ENCODE results near the gene THAP7.
A peak's percentile ranks its signal among the peaks of the same experiment; 100 is the strongest.

Gene THAP7

DNA sequence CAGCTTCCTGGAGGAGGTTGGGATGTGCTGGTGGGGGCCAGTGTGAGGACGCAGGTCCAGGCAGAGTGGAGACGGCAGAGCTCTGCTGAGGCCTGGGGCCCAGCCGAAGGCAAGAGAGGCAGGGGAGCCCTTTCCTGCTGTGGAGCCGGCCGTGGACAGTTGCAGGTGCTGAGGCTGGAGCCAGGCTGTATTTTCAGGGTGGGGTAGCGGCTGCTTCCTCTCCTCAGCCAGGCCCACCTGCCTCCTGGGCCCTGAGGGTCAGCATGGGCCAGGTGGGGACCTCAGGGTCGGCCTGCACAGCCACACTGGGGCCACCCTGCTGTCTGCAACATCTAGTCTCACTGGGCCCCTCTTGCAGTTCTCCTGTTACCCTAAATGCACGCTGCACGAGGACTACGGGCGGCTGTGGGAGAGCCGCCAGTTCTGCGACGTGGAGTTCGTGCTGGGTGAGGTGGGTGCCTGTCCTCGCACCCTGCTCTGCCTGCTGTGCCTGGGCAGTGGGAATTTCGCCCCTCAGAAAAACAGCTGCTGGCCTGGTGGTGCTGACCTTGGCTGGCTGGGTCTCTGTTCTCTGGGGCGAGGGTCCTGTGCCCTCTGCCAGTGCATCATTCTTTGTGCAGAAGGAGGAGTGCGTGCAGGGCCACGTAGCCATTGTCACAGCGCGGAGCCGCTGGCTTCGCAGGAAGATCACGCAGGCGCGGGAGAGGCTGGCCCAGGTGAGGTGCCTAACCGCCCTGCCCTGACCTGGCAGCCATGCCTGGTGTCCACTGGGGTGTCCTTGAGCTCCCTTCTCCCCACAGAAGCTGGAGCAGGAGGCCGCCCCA lies 8.4 kb downstream of the THAP7 start:
- no peak for DNase-seq (ENCODE audit: low spot score)

DNA sequence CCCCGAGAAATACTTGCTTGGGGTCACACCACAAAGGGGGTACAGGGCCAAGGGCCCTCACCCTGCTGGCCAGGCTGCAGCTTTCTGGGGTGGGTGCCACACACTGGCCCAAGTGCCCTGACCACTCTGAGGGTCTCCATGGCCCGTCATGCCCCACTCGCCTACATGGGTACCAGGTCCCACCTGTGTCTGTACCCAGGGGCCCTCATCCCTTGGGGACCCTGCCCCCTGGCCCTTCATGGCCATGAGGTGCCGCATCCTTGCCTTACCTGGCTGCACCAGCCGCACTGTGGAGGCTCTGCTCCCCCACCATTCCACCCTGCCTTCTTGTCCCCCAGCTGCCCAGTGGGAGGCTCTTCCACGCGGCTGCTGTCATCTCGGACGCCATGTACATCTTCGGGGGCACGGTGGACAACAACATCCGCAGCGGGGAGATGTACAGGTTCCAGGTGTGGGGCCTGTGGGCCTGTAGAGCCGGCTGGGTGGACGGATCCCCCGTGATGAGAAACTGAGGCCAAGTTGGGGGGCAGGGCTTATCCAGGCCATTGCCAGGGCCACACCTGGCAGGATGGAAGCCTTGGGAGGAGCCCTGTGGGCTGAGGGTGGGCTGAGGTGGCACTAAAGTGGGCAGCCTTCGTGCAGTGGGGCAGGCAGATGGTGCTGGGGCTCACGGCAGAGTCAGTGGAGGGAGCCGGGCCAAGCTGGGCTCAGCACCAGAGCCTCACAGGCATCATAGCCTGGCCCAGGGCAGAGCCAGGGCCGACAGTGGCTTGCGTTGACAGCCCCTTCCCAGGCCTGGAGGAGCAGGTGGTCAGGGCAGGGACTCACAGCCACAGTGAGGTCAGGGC lies 9.2 kb downstream of the THAP7 start:
- no peak for DNase-seq (ENCODE audit: low spot score)

DNA sequence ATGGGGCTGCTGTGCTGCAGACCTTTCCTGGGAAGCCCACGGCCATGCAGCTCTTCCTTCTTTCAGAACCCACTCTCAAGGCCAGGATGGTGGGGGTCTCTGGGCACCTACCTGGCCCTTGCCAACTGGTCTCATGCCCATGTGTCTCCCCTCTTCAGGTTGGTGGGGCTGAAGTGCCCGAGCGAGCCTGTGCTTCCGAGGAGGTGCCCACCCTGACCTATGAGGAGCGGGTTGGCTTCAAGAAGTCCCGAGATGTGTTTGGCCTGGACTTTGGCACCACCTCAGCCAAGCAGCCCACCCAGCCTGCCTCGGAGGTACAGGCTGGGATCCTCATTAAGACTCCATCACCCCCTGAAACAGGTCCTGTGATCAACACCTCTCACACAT lies 9.9 kb downstream of the THAP7 start:
- DNase-seq (ENCODE audit: low spot score) = no peak

DNA sequence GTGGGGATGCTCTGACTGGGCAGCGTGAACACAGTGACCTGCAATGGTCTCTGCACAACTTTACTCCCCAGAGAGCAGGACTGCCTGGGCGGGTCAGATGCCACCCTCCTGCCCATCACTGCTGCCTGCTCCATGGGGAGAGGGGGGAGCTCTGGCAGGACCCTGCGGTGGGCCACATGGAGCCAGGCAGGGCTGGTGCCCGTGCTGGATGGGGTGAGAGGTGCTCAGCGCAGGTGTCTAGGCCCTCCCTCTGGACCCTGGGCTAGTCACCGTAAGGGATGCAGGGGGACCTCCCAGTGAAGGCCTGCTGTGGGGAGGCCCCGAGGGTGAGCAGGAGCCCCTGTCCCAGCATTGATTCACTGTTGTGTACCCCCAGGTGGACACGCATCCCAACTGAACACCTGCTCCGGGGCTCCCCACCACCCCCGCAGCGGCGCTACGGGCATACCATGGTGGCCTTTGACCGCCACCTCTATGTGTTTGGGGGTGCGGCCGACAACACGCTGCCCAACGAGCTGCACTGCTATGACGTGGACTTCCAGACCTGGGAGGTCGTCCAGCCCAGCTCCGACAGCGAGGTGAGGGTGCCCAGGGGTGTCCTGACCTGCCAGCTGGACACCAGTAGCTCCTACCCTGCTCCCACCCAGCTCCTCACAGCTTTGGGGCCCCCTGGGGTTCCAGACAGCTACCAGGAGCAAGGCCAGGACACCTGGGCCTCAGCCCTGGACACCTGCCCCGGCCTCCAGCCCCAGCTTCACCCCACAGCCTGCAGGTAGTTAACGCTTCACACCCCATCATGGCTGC lies 10.5 kb downstream of the THAP7 start:
- no peak for DNase-seq (ENCODE audit: low spot score)

DNA sequence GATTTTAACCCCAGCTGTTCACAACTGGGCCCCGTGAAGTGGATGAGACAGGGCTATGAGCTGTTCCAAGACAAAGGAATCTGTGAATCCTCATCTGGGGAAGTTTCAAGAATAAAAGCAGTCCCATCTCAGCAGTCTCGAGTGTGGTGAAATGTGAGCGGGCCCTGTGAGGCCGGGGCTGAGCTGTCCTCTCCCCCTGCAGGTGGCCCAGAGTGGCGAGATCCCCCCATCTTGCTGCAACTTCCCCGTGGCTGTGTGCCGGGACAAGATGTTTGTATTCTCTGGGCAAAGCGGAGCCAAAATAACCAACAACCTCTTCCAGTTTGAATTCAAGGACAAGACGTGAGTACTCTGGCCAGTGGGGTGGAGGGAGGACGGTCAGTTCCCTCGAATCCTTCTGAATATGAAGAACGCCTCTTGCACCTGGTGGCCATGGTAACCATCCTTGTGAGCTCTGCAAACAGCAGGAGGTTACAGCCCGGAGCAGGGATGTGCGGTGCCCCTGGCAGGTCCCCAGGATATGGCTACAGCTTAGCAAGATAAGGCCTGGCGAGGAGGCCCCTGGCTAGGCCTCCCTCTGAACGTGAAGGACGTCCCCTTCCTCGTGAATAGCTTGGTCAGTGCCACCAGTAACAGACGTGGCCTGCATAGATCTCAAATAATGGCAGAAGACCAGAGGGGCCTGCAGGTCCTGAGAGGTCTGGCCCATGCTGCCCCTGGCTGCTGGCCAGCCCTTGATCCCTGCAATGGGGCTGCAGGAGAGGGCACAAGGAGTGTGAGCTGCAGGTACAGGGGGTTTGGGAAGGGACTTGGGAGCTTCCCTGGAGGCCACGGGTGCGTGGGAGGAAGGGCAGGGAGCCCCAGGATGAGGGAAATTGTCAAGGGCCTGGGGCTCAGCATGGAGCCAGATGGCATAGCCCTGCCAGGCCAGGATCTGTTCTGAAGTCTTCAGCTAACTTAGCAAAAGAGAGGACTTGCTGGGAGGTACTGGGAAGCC lies 11.4 kb downstream of the THAP7 start:
- no peak for DNase-seq (ENCODE audit: low spot score)

DNA sequence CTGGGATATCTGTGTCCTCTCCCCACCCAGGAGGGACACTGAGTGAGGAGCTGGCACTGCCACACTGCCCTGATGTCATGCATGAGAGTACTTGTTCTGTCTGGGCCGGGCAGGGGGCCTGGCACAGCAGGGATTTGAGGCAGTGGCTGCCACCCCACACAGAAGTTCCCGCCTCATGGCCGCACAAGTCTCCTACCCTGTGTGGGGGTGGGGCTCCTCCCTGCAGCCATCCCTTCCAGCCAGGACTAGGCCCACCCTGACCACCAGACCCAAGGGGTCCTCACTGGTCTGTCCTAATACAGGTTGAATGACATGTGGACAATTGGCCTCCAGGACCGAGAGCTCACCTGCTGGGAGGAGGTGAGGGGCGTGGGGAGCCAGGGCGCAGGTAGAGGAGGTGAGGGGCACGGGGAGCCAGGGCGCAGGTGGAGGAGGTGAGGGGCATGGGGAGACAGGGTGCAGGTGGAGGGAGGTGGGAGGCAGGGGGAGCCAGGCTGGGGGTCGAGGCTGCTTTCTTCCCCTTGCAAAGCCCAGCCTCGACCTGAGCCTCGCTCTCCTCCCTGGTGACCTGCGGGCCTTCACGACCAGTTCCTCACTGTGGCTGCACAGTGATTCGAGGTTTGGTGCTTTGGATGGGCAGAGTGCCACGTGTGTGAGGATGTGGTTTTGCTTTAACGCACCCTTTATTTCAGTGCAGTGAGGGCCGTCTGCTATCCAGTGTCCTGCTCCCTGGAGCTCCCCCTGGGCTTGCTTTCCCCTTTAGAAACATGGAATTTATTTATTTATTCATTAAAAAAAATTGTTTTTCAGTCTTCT lies 12.4 kb downstream of the THAP7 start:
- no peak for DNase-seq (ENCODE audit: low spot score)

DNA sequence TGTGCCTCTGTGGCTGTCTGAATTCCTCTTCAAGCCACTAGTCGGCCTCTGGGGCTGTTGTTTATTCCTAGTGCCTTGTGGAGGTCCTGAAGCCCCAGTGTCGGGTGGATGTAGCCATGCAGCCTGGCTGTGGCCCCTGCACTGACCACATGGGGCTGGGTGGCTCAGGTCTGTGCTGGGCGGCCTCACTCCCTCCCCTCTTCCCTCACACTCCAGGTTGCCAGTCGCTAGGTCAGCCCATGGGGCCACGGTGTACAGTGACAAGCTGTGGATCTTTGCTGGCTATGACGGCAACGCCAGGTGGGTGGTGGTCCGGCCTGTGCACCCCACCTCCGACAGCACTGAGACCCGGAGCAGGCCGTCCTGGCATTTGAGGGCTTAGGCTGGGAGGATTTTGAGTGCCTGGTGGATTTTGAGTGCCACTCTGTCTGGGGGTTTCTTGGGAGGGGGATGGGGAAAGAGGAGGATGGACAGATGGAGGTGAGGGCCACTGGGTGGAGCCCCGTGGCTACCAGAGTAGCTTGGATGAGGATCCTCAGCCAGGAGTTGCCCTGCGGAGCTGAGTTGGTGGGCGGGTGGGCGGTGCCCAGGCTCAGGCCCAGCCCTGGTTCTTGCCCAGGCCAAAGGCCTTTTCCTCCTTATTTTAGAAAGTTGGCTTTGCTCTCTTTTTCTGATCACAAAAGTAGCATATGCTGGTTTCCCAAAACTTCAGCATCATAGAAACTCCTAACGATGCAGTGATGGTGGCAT lies 13.2 kb downstream of the THAP7 start:
- no peak for DNase-seq (ENCODE audit: low spot score)

DNA sequence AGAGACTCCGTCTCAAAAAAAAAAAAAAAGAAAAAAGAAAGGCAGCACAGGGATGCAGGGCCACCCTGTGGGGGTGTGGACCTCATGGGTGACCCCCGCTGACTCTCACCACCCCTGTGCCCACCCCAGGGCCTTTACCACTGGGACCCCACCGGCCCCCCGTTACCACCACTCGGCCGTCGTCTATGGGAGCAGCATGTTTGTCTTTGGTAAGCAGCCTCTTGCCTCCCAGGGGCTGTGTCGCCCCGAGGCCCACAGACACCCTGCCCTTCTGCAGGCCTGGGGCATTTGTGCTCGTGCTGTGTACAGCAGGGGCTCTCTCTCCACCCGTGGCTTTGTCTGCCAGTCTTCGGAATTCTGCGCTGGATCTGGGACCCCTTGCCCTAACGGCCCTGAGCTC lies 14.5 kb downstream of the THAP7 start:
- no peak for DNase-seq (ENCODE audit: low spot score)

DNA sequence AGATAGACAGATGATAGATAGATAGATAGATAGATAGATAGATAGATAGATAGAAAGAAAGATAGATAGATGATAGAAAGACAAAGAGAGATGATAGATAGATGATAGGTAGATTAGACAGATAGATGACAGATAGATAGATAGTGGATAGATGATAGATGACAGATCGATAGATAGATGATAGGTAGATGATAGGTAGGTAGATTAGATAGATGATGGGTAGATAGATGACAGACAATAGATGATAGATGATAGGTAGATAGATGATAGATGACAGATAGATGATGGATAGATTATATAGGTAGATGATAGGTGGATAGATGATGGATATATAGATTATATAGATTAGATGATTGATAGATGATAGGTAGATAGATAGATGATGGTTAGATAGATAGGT lies 15.6 kb downstream of the THAP7 start:
- no peak for DNase-seq (ENCODE audit: low spot score)

DNA sequence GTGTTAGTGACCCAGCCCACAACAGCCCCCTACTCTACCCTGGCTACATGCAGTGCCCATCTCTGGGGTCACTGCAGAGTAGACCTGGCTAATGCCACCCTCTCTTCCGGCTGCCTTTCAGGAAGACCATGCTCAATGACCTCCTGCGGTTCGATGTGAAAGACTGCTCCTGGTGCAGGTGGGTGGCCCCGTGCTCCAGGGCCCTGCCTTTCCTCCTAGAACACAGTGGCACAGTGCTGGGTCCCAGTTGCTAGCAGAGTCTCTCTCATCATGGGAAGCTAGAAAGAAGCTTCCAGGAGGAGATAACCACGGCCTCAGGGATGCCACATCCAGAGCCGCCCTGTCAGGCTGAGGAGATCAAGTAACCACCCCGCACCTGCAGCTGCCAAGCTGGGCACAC lies 16.2 kb downstream of the THAP7 start:
- no peak for DNase-seq (ENCODE audit: low spot score)

DNA sequence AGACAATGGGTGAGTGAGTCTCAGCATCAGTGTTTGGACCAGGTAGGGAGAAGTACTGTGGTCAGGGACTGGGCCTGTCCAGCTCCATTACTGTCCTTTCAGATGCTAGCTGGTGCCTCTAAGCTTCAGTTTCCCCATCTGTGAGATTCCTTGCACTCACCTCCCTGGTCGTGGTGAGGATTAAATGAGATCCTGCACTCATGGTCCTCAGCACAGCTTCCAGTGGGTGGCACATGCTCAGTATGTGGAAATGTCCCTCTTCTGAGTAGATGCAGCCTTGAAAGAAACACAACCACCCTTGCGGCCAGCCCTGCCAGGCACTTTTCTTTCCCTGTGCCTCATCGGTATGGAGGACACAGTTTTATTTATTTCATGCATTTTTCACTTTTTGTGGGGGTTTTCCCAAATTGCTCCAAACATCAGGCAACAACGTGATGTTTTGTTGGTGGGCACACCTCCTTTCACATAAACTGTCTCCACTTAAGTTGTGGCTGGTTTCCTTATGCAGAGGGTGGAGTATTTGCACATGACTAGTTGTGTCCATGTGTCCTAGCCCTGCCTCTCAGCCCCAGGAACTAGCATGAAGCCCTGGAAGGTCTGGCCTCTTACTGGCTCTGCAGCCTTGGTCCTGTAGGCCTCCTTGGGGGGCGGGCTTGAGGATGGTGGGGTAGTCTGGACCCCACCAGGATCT lies 18.7 kb downstream of the THAP7 start:
- DNase-seq (ENCODE audit: low spot score) = no peak

DNA sequence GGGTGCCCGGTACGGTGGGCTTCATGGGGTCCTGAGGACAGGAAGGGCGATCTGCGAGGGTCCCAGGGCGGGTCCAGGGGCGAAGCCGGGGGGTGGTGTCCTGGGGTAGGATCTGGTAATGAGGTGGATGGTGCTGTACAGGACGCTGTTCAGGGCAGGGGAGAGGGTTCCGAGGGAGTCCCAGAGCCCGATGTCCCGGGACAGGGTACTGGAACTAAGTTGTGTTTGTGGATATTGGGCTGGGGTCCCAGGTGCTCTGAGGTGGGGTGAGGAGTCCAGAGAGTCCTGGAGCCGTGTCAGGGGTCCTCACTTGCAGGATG lies 19.4 kb downstream of the THAP7 start:
- DNase-seq (ENCODE audit: low spot score) = no peak

DNA sequence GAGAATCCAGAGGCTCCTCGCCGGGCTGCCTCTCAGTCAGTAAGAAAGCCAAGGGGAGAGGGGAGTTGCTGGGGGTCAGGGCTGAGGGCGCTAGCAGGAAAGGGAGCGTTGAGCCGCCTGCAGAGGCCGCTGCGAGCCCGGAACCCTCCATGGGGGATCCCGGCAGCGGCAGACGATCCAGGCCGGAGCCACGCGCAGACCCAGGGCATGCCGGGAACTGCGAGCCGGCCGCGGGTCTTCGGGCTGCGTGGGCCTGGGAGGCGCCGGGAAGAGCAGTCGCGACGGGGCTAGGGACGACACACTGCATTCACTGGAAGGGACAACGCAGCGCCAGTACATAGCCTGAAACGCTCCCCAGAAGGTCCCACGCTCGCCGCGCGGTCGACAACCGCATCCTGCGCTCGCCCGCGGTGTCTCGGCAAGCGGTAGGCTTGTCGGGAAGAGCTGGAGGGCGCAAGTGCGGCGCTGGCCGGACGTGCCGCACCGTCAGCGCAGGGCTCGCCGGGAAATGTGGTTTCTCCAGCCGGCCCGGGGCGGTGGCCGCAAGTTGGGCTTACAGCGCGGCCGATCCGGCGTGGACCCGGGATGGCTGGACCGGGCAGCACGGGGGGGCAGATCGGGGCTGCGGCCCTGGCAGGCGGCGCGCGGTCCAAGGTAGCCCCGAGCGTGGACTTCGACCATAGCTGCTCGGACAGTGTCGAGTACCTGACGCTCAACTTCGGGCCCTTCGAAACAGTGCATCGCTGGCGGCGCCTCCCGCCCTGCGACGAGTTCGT lies 19.9 kb downstream of the THAP7 start, which contains the start of gene LZTR1:
Gene LZTR1 (plus strand): TSS at position 511 of the 776 bp plus-strand sequence. CDS start 75 bp downstream, at position 586.
- DNase-seq (ENCODE audit: low spot score) = peak; percentile 75

DNA sequence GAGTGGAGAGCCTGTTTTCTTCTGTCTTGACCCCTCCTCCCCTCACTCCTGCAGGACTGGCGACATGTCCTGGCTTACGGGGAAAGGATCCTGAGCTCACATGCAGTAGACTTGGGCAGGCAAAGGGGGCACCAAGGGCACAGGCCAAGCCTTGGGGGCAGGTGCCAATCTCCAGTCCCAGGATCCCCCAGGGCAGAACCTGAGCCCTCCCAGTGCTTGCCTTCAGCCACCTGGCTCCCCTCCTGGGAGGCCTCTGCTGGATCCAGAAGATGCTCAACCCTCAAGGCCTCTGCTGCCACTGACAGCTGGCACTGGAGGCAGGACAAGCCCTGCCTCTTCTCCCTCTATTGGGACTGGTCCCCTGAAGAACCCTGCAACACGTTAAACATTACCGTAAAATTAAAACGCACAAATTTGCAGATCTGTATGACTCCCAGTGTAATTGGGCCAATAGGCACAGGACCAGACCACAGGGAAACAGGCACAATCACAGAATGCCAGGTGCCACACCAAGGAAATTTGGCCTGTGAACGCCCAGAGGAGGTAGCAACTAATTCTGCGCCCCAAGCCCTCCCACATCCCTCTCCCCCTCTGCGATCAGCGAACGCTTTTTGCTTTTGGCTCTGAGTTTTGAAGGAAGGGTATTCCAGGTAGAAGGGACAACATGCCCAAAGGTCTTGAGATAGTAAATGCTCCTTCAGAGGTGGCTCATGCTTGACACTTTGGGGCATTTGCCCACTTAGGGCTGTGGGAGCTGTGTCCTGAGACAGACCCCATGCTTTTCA lies 20.8 kb downstream of the THAP7 start:
- no peak for DNase-seq (ENCODE audit: low spot score)

DNA sequence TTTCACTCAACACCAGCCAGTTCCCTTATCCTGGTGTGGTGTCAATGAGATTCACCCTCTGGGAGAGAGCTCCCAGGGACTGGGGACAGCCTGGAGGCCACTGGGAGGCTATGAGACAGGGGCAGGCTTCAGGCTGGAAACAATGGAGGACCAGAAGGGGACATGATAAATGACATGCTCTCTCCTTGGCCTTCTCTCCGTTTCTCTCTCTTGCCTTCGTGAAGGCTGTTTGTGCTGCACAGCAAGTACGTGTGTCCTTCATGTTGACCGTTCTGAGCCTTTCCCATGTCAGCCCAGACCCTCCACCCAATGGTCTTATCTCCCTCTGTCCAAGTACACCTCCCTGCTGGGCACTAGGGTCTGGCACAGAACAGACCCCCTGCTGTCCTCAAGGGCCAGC lies 21.4 kb downstream of the THAP7 start:
- DNase-seq (ENCODE audit: low spot score) = no peak

DNA sequence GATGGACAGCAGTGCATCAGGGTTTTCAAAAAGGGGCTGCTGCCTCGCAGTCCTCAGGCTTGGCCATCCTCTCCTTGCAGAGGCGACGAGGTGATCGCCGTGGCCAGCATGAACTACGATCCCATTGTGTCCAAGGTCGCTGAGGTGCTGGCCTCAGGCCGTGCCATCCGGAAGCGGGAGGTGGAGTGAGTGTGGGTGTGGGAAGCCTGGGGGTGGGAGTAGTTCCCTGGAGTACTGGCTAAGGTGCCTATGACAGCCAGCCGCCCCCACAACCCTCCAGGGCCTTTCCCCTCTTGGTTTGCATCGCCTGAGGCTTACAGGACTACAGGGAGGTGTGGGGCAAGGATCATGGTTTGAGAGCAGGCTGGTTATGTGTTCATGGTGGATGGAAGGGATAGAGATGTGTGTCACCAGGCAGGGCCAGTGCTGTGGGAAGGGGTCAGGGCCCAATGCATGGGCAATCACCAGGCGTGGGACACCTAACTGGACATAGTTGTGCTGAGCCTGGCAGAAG lies 21.9 kb downstream of the THAP7 start:
- DNase-seq (ENCODE audit: low spot score) = no peak

DNA sequence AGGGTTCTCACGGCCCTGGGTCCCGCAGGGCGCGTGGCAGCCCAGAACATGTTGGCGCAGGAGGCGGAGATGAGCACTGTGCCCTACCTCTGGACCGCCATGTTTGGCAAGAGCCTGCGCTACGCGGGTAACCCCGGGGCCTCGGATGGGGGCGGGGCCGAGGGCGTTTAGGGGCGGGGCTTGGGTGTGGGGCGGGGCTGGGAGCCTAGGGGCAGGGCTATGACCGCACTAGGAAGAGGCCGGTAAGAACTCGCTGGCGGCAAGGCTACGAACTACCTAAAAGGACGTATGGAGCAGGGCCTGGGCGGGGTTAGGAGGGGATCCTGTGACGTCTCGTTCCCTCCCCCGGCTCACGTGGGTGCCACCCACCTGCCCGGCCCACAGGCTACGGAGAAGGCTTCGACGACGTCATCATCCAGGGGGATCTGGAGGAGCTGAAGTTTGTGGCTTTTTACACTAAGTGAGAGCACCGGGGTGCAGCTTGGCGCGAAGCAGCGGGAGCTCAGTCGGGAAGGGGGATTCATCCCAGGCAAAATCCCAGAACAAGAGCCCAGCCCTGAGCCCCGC lies 22.6 kb downstream of the THAP7 start:
- DNase-seq (ENCODE audit: low spot score) = peak; percentile 77
